ENCODE measurements around the gene TRPM3.

TRPM3 gene

DNA sequence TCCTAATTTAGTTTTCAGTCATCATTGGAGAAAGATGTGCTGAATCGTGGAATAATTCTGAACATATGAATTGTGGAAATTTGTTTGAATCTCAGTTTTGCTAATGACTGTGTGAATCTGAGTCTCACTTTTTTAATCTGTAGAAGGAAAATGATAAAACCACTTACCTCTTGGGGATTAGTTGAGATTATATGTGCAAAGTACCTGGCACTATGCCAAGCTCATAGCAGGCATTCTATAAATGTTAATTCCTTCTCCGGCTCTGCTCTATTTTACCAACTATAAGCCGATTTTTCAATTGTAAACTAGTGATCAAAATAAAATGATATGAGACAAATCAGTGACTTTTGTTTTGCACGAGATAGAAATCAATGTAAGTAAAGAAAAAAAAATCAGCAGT, 290.8 kb downstream of the TRPM3 start:
- no peak for DNase-seq (ENCODE audit: low read depth in 1 of 2, low spot score in 1 of 2)

- DNase-seq (ENCODE audit: low read depth in 1 of 2, low spot score in 1 of 2), result no peak
Measured at GRCh38 chr9:70829591-70830265, 291.7 kb downstream of the TRPM3 start.

DNA sequence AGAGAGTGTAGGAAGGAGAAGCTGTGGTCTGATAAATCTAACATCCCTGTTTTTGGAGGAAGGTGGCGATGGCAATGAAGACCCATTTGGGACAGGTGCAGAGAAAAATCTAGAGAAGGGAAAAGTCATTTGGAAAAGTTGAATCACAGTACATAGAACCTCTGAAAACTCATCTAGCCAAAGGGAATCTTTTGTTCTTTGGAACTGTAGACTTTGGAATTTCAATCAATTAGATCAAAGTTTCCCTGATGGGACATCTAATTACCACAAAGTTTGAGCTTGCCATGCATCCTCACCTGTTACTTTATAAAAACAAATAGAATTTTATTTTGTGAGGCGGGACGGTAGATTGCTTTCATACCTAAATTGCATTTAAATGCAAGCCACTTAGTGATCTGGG, 294.9 kb downstream of the TRPM3 start:
- DNase-seq (ENCODE audit: low read depth in 1 of 2, low spot score in 1 of 2), result no peak

DNA sequence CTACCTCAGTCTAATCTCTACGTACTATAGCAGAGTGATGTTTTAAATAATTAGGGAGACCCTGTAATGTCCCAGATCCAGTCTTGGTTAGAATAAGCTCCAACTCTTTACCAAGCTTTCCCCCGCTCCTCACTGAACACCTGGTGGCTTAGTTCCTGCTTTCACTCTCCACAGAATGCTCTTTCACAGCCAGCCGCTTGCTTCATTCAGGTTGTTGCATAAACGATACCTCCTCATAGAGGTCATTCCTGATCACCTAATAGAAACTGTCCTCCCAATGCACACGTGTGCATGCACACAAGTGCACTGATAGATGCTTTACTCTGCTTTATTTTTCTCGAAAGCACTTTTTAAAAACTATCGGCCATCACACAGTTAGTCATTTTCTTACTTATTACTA, 298.1 kb downstream of the TRPM3 start:
- no peak for DNase-seq (ENCODE audit: low read depth in 1 of 2, low spot score in 1 of 2)

DNA sequence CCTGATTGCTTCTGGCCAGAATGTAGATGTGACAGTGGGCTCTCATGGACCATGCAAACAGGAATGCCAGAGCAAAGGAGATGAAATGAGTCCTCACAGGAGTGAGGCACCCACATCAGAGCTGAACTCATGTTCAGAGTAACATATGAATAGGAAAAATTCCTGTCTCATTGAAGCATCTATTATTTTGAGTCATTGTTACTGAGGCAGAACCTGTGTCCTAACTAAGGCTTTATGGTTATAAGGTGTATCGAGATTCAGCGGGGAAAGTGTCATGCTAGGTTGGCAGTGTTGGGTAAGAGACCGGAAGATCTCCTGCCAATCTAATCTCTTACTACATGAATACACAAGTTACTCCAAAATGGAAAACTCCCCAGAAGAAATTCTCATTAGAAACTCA, 304.1 kb downstream of the TRPM3 start:
- DNase-seq (ENCODE audit: low read depth in 1 of 2, low spot score in 1 of 2), result no peak

- DNase-seq (ENCODE audit: low read depth in 1 of 2, low spot score in 1 of 2), result no peak
Measured at GRCh38 chr9:70816891-70817290, 304.5 kb downstream of the TRPM3 start.

- DNase-seq (ENCODE audit: low read depth in 1 of 2, low spot score in 1 of 2), result no peak
Measured at GRCh38 chr9:70816316-70816715, 305.1 kb downstream of the TRPM3 start.

GRCh38 chr9:70814597-70814996, 306.8 kb downstream of the TRPM3 start:
- DNase-seq (ENCODE audit: low read depth in 1 of 2, low spot score in 1 of 2), result no peak

DNA sequence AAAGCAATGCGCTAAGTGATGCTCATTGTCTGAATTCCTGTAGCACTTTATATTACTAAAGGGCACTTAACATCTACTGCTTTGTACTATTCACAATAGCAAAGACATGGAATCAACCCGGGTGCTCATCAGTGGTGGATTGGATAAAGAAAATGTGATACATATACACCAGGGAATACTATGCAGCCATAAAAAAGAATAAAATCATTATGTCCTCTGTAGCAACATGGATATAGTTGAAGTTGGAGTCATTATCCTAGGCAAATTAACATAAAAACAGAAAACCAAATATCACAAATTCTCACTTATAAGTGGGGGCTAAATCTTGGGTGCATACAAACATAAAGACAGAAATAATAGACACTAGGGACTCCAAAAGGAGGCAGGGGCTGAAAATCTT, 308.3 kb downstream of the TRPM3 start:
- no peak for DNase-seq (ENCODE audit: low read depth in 1 of 2, low spot score in 1 of 2)

GRCh38 chr9:70811638-70812037, 309.8 kb downstream of the TRPM3 start:
- no peak for DNase-seq (ENCODE audit: low read depth in 1 of 2, low spot score in 1 of 2)

DNA sequence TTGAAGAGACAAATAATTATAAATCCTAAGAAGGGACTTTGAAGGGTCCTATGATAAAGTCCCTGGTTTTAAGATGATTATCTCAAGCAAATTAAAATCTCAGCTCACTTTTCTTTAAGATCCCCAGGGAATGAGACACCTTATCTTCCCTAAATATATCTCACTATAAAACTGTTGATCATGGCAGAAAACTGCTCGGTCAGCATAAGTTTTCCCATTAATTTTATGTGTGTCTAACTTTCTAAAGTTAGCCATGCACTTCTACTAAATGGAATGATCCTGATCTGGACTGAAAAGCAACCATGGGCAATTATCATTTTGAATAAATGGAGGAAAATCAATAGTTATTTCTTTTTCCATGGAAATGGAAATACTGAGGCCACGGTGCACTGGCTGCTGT, 314.5 kb downstream of the TRPM3 start:
- DNase-seq (ENCODE audit: low read depth in 1 of 2, low spot score in 1 of 2), result no peak

DNA sequence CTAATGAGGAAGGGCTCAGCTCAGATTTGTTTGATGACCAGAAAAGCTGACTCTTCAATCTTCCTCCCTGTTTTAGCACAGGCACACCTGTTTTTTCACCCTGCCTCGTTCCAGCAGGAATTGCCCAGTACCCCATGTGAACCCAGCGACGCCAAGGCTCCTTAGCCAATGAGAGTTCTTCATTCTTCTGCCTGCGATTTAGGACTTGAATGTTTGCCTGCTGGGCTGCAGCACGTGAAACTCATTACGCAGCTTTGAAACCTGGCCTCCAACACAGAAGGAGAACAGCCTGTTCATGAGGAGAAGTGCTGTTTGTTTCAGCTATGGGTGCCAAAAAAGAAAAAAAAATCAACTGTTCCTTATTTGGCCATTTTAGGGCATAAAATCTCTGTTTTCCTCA, 315.5 kb downstream of the TRPM3 start:
- DNase-seq (ENCODE audit: low read depth in 1 of 2, low spot score in 1 of 2), result no peak

DNA sequence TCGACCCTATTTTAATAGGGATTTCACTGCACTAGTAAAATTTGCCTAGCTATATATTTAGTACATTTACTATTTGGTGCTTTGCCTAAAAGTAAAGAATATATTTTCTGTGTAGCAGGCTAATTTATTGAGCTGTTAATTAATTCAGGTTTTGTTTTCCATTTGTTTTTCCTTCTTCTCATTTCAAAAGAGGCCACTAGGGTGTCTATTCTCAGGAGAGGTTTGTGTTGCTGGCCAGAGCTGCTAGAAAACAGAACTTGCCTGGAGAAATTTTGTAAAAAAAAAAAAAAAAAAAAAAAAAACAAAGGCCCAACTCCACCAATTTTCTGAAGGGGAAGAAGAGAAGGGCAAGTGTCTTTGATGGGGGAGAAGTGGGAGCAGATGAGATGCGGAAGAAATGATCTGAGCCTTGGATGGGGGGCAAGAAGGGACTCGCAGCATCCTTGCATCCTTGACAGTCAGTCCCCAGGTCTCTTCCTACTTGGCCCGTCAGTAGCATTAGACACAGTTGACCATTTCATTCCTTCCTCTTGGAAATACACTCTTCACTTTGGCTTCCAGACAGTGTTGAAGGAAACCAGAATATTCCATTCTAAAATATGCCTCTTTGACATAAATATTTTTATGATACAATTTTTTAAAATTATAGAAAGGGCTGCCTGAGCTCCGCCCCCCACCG, 318.5 kb downstream of the TRPM3 start:
- no peak for DNase-seq (ENCODE audit: low read depth in 1 of 2, low spot score in 1 of 2)

DNA sequence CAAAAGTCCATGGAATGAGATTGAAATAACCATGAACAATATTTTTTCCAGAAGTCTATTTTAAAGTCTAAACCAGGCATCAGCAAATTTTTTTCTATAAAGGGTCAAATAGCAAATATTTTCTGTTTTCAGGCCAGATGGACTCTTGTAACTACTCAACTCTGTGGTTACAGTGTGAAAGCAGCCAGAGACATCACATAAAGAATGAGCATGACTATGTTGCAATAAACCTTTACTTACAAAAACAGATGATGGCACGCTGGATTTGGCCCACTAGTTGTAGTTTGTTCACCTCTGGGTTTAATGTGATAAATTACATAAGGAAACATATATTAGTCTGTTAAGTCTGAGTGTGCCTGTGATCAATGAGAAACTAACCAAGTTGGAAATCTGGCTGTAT, 319.2 kb downstream of the TRPM3 start:
- no peak for DNase-seq (ENCODE audit: low read depth in 1 of 2, low spot score in 1 of 2)

- DNase-seq (ENCODE audit: low read depth in 1 of 2, low spot score in 1 of 2), result no peak
Measured at GRCh38 chr9:70801181-70801829, 320.1 kb downstream of the TRPM3 start.

GRCh38 chr9:70798018-70798417, 323.4 kb downstream of the TRPM3 start:
- DNase-seq (ENCODE audit: low read depth in 1 of 2, low spot score in 1 of 2), result no peak

- no peak for DNase-seq (ENCODE audit: low read depth in 1 of 2, low spot score in 1 of 2)
Measured at GRCh38 chr9:70795841-70796240, 325.6 kb downstream of the TRPM3 start.

DNA sequence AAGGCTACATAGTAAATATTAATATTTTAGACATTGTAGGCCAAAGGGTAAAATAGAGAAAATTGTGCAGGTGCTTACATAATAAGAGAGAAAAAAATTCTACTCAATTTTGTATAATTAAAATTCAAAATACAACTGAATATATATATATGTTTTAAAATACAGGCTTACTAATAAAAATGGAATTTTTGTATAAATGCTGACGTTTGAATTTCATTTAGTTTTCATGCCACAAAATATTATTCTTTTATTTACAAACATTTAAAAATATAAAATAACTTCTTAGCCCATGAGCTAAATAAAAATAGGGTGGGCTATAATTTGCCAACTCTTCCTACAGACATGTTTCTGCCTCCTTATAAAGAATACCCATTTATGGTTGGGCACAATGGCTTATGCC, 328.6 kb downstream of the TRPM3 start:
- no peak for DNase-seq (ENCODE audit: low read depth in 1 of 2, low spot score in 1 of 2)

- no peak for DNase-seq (ENCODE audit: low read depth in 1 of 2, low spot score in 1 of 2)
Measured at GRCh38 chr9:70791936-70792335, 329.5 kb downstream of the TRPM3 start.

DNA sequence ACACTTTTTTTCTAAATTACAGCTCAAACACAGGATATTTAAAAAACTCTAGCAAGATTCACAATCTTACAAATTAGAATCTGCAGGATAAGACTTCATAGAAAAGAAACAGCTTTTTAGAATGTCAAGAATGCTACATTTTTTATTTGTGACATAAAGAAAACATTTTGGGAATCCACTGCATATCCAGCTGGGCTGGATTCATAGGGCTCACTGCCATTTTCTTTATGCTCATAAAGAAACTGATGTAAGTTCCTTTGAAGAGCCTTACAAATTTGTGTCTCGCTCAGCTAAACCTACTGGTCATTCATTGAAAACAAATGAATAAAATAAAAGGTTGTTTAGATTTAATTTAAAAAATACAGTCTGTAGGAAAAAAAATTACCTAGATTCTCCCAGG, 332.3 kb downstream of the TRPM3 start:
- no peak for DNase-seq (ENCODE audit: low read depth in 1 of 2, low spot score in 1 of 2)

DNA sequence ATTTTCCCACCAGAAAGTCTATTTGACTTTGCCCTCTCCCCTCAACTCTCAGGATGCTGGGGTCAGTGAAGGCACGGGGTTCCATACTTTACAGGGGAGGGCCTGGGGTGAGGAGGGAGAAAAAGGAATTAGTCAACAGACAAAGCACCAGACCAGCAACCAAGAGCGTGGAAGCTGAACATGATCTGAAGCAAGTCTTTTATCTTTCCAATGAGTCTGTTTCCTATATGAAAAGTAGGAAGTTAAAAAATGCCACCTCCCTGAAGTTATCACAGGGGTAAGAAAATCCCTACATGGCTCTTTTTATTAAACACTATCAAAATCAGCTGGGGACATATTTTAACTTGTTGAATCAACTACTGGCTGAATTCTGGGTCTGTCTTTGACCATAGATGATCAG, 337.0 kb downstream of the TRPM3 start:
- DNase-seq (ENCODE audit: low read depth in 1 of 2, low spot score in 1 of 2), result no peak

- DNase-seq (ENCODE audit: low read depth in 1 of 2, low spot score in 1 of 2), result no peak
Measured at GRCh38 chr9:70778568-70778967, 342.9 kb downstream of the TRPM3 start.

- DNase-seq (ENCODE audit: low read depth in 1 of 2, low spot score in 1 of 2), result no peak
Measured at GRCh38 chr9:70773579-70773978, 347.8 kb downstream of the TRPM3 start.

All from stimulated activated CD4-positive, alpha-beta T cell treated with anti-CD3 and anti-CD28 coated beads, Interleukin-15, amount 100 ng/mL, for 1 hour (primary cell).